NCI-H1092 (cell line): Measurements from ENCODE around the gene ADAMTS2.
"Not testable (repeated sequence)": the region's sequence is repeated elsewhere in the genome, so short reads cannot be mapped to it uniquely, and the experiment has no call there.

Experiments used
- DNase-seq: peaks from one replicate; lab custom pipeline; 2025; lab: John Stamatoyannopoulos, UW

Gene ADAMTS2

DNA sequence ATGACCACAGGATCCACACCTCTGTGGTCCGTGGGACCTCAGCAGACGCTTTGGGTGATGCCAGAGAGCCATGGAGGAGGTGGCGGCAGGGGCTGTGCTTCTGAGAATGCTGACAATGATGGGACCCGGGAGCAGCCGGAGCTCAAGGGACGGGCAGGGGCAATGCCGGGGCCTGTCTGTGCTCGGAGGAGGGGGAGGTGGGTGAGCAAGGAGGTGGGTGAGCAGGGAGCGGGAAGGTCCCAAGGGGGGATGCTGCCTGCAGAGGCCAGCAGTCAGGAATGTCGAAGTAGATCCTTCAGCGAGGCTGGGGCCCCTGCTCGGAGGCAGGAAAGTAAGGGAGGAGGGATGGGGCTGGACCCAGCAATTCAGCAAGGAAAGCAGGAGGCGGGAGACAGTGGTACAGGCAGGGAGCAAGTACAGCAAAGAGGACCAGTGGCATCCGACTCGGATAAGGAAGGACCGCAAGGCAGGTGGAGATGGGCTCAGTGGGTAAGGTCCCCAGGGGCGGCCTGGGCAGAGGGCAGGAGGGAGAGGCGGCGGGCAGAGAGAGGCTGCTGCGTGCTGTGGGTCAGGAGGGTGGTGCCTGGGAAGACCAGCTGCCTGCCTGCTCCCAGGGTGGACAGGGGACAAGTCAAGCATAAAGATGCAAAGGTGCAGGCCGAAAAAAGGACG is 49.0 kb downstream of the ADAMTS2 start:
- DNase-seq: no peak

DNA sequence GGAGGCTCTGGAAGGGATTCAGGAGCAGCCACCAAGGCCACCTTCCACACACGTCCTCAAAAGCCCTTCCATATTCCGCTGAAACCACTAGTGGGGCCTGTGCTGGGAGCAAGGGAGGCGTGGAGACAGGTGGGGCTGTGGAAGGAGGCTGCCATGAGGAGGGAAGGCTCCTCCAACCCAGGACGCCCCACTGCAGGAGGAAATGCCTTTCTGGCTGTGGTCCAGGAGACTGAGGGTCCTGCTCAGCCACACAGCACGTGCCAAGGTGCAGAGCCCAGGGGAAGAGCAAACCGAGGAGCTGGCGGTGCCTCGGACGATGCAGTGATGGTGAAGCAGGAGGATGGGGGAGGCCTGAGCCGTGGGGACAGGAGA is 49.5 kb downstream of the ADAMTS2 start:
- no peak for DNase-seq

DNA sequence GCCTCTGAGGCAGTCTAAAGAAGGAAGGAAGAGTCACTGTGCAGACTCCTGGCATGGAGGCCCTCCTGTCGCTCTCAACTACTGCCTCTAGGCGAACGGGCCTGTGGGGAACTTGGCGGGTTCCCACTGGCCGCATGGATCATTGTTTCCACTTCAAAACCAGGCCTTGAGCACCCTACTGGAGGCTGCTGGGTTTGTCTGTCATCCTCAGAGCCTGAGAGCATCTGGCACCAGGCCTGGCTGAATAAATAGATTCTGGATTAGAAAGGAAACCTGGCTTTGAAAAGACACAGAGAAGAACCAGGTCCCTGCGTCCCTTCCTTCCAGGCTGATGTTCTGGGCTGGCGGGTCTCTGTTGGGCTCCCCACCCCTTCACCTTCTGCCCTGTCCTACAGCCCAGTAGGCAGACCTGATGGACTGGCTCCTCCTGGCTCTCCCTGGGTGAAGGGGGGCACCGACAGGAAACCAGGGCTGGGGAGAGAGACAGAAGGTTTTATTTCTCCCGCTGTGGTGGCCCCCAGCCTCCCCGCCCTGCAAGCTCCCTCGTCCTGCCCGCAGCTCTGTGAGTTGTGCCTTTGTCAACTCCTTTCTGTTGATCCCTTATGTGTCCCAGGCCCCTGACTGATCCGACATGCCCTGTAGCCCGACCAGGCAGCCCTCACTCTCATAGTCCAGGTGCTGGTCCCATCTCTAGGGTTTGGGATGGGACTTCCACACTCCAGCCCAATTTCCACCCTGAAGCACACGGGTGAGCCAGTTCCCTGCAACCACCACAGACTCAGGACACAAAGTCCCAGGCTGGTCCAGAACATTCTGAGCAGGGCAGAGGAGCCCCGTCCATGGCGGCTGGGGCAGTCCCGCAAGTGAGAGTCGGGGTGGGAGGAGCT is 50.1 kb downstream of the ADAMTS2 start:
- DNase-seq: peak; percentile 33

DNA sequence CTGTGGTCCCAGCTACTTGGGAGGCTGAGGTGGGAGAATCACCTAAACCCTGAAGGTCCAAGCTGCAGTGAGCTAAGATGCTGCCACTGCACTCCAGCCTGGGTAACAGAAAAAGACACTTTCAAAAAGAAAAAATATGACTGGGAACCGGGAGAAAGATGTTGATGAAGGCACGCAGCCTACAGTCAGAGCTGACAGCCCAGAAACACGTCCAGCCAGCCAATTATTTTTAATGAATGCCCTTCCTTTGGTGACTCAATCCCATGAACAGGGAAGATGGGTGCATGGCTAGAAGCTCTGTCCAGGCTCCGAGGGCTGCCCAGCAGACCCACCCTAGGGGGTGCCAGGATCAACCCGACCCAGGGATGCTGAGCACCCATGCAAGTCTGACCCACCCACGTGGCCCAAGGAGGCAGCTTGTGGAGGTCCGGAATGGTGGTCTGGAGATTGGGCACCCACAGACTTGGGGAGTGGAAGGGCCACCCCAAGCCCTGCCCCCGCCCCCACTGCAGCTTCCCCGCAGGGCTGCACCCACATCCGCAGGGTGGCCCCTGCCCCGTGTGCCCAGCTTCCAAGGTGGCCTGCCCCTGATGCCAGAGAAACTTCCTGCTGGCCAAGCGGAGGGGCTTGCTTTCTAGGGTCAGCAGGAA is 51.0 kb downstream of the ADAMTS2 start:
- DNase-seq: no peak

DNA sequence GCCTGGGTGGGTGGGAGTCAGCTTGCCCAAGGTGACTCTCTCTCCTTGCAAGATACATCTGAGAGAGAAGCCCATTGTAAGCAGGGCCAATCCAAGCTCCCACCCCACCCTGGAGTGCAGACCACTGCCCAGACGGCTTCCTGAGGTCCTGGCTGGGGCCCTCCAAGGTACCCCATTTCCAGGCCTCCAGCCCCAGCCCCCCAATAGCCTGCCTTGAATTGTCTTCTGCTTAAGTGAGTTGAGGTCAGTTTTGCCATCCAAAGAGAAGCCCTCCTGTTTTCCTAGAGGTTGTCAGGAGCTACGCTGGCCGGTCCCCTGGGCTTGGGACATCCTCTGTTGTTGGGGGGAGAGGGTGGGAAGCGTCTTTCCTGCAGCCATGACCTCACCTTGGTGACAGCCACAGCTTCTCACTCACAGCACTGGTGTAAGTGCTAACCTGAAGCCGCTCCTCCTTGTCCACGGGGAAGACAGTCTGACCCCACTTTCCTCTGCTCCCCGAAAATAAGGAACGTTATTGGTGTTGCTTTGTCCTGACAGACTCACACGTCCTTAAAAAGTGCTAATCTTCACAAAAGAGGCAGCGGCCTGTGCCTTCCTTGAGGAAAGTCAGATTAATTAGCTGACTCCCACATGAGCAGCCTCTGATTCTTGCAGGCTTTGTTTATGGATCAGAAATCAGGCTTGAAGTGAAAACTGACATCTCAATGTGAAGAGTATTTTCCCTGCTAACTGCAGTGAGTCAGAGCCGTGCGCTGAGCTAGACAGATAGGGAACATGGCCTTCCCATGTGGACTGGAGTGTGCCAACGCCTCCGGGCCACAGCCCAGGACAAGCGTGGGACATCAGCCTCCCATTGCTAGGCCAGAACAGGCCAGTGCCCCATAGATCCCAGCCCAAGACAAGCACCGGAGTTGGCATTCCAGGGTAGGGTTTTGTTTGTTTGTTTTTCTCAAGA is 52.3 kb downstream of the ADAMTS2 start:
- DNase-seq: no peak

DNA sequence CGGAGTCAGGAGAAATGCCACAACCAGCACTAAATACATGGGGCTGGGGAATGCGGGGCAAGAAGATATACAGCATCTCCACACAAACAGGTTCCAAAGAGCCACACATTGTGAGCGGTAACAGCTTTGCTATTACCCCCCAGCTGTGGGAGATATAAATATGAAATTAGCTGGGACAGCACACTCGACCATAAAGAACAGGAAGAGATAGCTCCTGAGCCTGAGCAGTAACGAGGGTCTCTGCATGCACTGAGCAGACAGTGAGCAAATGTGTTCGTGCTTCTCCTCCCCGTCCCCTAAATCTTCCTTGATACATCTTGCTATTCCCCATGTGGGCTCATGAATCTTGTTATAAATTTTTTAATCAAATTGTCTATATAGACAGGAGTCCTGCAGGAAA is 53.1 kb downstream of the ADAMTS2 start:
- DNase-seq: no peak

DNA sequence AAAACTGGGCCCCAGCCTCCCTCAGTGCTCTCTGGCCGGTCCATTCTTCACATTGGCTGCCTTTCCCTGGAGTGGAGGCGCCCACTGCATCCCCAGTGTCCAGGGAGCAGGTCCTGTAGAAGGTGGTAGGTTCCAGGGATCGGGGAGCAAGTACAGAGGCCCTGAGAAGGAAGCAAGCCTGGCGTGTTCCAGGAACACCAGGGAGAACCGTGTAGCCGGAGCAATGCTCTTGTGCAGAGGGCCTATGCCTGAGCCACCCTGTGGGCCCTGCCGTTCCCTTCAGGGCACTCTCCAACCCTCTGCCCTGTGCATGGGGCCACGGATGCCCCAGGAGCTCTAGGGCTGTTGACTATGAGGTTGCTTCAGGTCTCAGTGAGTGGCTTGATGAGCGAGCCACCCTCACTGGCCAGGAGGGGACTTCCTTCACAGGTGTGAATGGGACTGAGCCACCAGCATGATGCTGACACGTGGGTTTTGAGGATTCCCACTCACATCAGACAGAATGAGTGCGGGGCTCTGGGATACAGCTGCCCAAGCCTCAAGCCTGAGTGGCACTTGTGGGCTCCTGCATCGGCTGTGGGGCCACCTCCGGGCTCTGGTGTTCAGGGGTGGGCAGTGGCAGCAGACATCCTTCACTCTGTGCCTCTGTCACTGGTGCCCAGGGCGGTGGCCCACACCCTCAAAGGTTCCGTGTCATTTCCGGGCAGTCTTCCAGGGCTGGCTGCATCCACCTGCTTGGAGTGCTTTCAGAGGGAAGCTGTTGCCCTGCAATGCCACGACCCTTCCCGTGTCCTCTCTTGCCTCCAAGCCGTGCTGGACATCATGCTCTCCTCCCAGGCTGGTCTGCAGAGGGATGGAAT is 54.4 kb downstream of the ADAMTS2 start:
- no peak for DNase-seq

DNA sequence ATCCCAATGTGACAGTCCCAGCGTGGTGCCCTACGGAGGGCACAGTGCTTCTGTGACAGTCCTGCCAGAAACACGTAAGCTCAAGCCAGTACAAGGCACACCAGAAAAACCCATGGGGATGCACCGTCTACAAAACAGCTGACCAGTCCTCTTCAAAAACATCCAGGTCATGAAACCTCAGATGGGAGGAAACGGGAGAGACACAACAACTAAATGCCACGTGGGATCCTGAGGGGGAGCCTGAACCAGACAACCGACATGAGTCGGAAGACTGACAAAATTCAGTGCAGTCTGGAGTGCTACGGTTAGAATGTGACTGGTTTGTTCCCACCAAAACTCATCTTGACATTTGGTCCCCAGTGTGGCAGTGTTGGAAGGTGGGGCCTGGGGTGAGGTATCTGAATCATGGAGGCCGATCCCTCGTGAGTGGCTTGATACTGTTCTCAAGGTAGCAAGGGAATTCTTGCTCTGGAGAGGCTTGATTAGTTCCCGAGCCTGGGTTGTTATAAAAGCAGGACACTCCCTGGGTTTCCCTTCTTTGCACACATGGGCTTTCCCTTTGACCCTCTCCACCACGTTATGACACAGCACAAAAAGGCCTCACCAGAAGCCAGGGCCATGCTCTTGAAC is 55.4 kb downstream of the ADAMTS2 start:
- DNase-seq: no peak

DNA sequence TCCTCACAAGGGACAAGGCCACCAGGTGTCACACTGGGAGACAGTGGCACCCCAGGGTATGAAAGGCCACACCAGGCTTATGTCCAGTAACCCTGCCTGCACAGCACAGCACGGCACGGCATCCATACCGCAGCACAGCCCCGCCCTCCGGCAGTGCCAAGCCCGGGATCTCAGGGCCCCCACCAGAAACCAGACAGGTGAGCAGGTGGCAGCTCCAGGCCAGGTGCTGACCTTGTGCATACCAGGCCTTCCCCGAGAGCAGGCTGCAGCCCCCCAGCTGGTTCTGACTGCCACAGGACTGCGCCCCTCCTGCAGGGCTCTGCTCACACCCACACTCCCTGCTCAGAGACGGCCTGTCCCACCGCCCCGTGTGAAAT is 56.5 kb downstream of the ADAMTS2 start:
- no peak for DNase-seq

DNA sequence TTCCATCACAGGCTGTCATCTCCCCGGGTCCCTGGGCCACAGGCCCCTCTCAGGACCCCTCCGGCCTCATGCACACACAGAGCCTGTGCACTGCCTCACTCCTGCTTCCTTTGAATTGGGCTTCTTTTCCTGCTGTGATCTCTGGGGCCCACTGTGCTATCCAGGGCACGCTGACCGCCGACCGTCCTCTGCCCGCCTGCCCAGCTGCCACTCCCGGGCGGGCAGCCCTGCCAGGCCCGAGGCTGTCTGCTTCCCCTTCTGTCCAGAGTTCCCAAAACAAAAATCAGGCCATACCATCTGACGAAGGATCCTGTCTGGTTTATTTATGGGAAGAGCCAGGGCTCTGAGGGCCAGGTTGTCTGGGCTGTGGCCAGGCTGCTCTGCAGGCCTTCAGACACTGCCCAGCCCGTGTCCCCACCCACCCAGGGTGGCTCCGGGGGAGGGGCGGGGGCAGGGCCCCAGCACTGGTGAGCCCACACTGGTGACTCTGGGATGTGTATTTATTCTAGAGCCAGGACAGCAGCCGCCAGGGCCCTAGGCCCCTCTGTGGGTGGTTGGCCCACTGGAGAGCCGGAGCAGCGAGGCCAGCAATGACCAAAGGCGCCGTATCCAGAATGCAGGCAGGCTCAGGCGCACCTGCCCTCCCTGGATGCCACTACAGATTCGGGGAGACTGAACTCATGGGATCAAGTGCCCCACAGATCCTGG is 57.0 kb downstream of the ADAMTS2 start:
- DNase-seq: no peak

DNA sequence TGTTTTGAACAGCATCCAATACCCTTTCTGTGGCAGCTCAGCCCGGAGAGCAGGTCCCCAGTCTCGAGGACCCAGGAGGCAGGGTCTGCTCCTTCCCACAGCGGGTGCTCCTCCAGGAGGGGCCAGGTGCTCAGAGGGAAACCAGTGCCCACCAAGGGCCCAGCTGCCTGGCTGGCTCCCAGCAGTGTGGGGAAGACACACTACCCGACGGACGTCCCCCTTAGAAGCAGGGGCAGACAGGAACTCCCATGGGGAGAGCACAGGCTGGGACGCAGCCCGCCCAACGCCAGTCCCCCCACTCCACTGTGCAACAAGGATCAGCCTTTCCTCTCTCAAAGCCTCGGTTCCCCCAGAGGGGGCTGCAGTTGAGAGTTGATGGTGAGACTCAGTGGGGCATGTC is 57.6 kb downstream of the ADAMTS2 start:
- DNase-seq: no peak

DNA sequence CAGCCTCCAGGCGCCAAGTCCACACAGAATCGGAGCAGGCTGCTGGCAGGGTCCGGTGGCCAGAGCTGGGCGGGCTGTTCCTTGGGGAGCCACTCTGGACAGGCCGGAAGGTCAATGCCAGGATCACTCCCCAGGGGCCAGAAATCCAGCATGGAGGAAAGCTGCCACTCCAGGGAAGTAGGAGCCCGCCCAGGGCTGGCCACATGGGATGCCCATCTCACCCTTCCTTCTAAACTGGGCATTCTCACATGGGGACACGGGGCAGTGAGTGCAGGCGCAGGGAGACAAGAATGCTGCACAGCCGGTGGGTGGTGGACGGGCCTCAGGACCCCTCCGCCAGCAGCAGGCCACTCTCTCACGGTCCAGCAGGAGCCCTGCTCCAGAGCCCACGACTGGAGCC is 58.2 kb downstream of the ADAMTS2 start:
- no peak for DNase-seq

DNA sequence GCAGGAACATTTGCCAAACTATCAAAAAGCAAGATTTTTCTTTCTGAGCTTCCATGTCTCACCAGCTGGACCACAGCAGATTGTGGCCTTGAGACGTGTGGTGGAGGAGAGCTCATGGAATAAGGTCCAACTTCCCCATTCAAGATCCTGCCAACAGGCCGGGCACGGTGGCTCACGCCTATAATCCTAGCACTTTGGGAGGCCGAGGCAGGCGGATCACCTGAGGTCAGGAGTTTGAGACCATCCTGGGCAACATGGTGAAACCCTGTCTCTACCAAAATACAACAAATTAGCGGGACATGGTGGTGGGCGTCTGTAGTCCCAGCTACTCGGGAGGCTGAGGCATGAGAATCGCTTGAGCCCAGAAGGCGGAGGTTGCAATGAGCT is 59.5 kb downstream of the ADAMTS2 start:
- not testable (repeated sequence) for DNase-seq

DNA sequence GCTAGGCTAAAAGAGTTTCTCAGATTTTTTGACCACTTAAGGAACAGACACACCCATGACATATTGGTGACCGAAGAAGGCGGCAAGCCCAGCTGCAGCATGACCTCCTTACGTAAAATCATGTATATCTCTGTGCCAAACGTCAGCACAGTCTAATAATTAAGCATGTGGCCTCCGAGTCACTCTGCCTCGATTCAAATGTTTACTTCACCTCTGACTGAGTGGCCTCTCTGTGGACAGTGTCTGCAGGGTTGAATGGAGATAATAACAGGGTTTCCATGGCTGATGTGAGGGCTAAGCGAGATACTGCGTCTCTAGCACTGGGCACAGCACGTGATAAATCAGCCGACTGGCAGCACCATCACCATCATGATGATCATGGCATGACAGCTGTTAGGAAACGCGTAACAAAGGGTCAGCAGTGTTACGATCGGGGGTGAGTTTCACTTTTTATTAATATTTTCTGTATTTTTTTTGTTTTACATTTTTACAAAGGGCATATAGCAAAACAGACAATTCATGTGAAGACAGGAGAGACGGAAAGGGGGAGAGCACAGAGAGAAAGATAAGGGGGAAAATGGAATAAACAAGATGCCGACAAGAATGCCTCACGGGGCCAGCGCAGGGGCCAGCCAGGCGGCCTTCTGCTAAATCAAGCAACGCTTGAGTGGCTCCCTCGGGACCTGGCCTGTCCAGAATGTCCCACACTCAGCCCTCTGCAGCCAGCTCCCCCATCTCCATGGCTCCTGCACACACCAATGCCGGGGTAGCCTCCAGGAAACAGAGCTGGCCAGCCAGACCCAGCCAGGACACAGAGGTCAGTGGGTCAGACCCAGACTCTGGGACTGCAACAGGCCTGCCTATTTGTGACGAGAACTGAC is 60.3 kb downstream of the ADAMTS2 start:
- DNase-seq: no peak

DNA sequence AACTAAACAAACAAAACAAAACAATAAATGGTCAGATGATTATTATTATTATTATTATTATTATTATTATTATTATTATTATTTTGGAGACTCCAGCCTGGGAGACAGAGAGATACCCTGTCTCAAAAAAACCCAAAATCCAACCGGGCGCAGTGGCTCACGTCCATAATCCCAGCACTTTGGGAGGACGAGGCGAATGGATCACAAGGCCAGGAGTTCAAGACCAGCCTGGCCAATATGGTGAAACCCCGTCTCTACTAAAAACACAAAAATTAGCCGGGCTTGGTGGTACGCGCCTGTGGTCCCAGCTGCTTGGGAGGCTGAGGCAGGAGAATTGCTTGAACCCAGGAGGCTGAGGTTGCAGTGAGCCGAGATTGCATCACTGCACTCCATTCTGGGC is 61.4 kb downstream of the ADAMTS2 start:
- not testable (repeated sequence) for DNase-seq

DNA sequence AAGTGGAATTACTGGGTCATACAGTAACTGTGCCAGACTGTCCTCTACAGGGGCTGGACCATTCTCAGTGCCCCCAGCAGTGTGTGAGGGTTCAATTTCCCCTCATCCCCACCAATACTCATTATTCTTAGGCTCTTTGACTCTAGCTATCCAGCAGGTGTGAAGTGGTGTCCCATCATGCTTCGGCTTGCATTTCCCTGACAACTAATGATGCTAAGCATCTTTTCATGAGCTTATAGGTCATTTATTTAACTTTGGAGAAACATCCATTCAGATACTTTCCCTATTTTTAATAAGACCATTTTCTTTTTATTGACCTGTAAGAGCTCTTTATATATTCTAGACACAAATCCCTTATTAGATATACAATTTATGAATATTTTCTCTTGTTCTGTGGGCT is 63.6 kb downstream of the ADAMTS2 start:
- no peak for DNase-seq

DNA sequence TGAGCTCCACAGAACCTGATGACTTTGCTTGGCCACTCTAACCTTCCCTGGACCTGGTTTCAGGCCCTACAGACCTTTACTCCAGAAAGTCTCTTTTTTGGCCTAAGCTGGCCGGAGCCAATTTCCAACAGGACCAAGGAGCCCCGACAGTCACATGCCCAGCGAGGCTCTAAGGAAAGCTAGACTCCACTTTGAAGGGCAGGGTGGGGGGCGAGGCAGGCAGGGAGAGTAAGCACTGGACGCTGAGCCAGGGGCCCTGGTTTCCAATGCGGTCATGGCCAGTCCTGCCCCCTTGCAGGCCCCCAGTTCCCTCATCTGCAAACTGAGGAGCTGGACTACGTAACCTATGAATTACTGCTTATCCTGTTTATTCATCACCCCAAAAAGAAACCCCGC is 65.2 kb downstream of the ADAMTS2 start:
- no peak for DNase-seq

DNA sequence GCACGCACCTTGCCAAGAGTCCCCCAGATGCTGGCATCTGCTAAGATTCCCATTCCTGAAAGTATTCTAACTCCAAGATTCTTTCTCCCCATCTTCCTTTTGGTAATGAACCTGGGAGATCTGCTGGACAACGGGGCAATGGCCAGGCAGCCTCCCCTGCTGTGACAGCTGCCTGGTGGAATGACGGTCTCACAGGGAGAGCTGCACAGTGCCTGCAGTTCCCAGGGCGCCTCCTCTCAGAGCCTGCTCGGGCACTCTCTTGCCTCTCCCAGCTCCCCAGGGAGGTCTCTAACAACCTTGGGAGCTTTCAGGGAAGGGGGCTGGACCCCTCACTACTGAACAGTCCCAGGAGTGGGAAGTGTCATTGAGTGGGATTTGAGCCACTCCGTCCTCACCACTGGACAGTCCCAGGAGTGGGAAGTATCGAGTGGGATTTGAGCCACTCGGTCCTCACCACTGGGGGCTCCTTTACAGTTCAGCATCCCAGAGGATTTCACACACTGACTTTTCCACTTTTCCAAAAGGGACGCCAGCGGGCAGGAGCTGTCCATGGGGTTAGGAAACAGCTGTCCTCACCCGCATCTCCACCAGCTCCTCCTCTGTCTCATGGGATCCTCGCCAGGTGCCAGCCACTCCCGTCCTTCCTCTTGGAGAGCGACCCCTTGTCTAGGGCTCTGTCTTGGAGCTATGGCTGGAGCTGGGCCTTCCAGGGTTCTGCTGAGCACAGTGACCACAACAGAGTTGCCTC is 65.7 kb downstream of the ADAMTS2 start:
- no peak for DNase-seq
